H9 (cell line): ENCODE results near the gene RPL36A. TPM values are rescaled to one million over a fixed set of nuclear protein-coding genes. Genes with fewer than 3 reads are reported as not detected.

ENCODE experiments used
- DNase-seq: peaks from one replicate; pipeline ENCODE4 v3.0.0-alpha.2; 2017
- H2AFZ ChIP-seq: one replicate; pipeline ENCODE4 v1.6.1; 2013; ENCODE audit warnings: mild to moderate bottlenecking, low read length, control low read depth, moderate library complexity
- H2AK5ac ChIP-seq: 2 replicates; pipeline ENCODE4 v1.6.1; 2013; ENCODE audit warnings: low read length, control low read depth, mixed read lengths; ENCODE audit not compliant: insufficient read length
- H2BK120ac ChIP-seq: one replicate; pipeline ENCODE4 v1.6.1; 2013; ENCODE audit warnings: low read depth, mild to moderate bottlenecking, low read length, control low read depth, inconsistent platforms; ENCODE audit not compliant: poor library complexity, severe bottlenecking
- H2BK12ac ChIP-seq: 2 replicates; pipeline ENCODE4 v1.6.1; 2013; ENCODE audit warnings: low read length, control low read depth, mixed read lengths, low read depth; ENCODE audit not compliant: insufficient read length
- H2BK15ac ChIP-seq: 2 replicates; pipeline ENCODE4 v1.6.1; 2013; ENCODE audit warnings: low read depth, low read length, control low read depth
- H2BK20ac ChIP-seq: one replicate; pipeline ENCODE4 v1.6.1; 2013; ENCODE audit warnings: low read depth, mild to moderate bottlenecking, low read length, control low read depth, inconsistent platforms; ENCODE audit not compliant: poor library complexity, severe bottlenecking
- H2BK5ac ChIP-seq: 2 replicates; pipeline ENCODE4 v1.6.1; 2013; ENCODE audit warnings: low read length, control low read depth, mixed read lengths; ENCODE audit not compliant: insufficient read length
- H3K14ac ChIP-seq: 2 replicates; pipeline ENCODE4 v1.6.1; 2013; ENCODE audit warnings: low read length, control low read depth; ENCODE audit not compliant: insufficient read depth
- H3K18ac ChIP-seq: 2 replicates; pipeline ENCODE4 v1.6.1; 2013; ENCODE audit warnings: low read depth, mild to moderate bottlenecking, mixed read lengths, low read length, control low read depth; ENCODE audit not compliant: insufficient read length
- H3K23ac ChIP-seq: 2 replicates; pipeline ENCODE4 v1.6.1; 2013; ENCODE audit warnings: low read length, control low read depth, mixed read lengths, low read depth; ENCODE audit not compliant: insufficient read length
- H3K23me2 ChIP-seq: 2 replicates; pipeline ENCODE4 v1.6.1; 2013; ENCODE audit warnings: low read depth, mild to moderate bottlenecking, mixed read lengths, low read length, control low read depth; ENCODE audit not compliant: insufficient read length, poor library complexity, severe bottlenecking
- H3K27ac ChIP-seq: 2 replicates; pipeline ENCODE4 v1.5.1; 2013; ENCODE audit warnings: low read length, control low read depth, mixed read lengths, low read depth; ENCODE audit not compliant: insufficient read length
- H3K27me3 ChIP-seq: 2 replicates; pipeline ENCODE4 v1.6.1; 2013; ENCODE audit warnings: low read length, control low read depth, inconsistent platforms; ENCODE audit not compliant: insufficient read depth
- H3K4ac ChIP-seq: 2 replicates; pipeline ENCODE4 v1.6.1; 2013; ENCODE audit warnings: low read depth, mild to moderate bottlenecking, control low read depth, inconsistent platforms, low read length, moderate library complexity
- H3K4me1 ChIP-seq: 2 replicates; pipeline ENCODE4 v1.6.1; 2013; ENCODE audit warnings: low read length, control low read depth, inconsistent platforms; ENCODE audit not compliant: insufficient read depth
- H3K4me2 ChIP-seq: 2 replicates; pipeline ENCODE4 v1.6.1; 2013; ENCODE audit warnings: low read length, control low read depth, mixed read lengths; ENCODE audit not compliant: insufficient read length, insufficient read depth
- H3K56ac ChIP-seq: 2 replicates; pipeline ENCODE4 v1.6.1; 2013; ENCODE audit warnings: low read depth, mild to moderate bottlenecking, mixed read lengths, low read length, control low read depth; ENCODE audit not compliant: insufficient read length
- H3K79me1 ChIP-seq: 2 replicates; pipeline ENCODE4 v1.6.1; 2013; ENCODE audit warnings: low read depth, mild to moderate bottlenecking, moderate library complexity, low read length, control low read depth, inconsistent platforms; ENCODE audit not compliant: insufficient read depth, poor library complexity, severe bottlenecking
- H3K79me2 ChIP-seq: 2 replicates; pipeline ENCODE4 v1.6.1; 2013; ENCODE audit warnings: low read length, control low read depth, inconsistent platforms; ENCODE audit not compliant: insufficient read depth
- H3K9ac ChIP-seq: 2 replicates; pipeline ENCODE4 v1.6.1; 2013; ENCODE audit warnings: low read length, control low read depth, mixed read lengths; ENCODE audit not compliant: insufficient read length; ENCODE audit errors: extremely low read depth
- H3K9me3 ChIP-seq: one replicate; pipeline ENCODE4 v1.6.1; 2013; ENCODE audit warnings: low read depth, low read length, inconsistent platforms; ENCODE audit not compliant: control insufficient read depth
- H3T11ph ChIP-seq: one replicate; pipeline ENCODE4 v1.6.1; 2013; ENCODE audit warnings: mild to moderate bottlenecking, low read length, control low read depth, inconsistent platforms
- H4K20me1 ChIP-seq: one replicate; pipeline ENCODE4 v1.6.1; 2013; ENCODE audit not compliant: control insufficient read depth, insufficient read length, insufficient read depth
- H4K5ac ChIP-seq: 2 replicates; pipeline ENCODE4 v1.6.1; 2013; ENCODE audit warnings: low read depth, mild to moderate bottlenecking, mixed read lengths, low read length, control low read depth; ENCODE audit not compliant: insufficient read length
- H4K8ac ChIP-seq: replicated peaks from 2 replicates; pipeline ENCODE4 v1.6.1; 2013; ENCODE audit warnings: low read length, control low read depth, mixed read lengths, low read depth; ENCODE audit not compliant: insufficient read length
- H4K91ac ChIP-seq: 2 replicates; pipeline ENCODE4 v1.6.1; 2013; ENCODE audit warnings: low read depth, mild to moderate bottlenecking, moderate library complexity, mixed read lengths, low read length, control low read depth; ENCODE audit not compliant: insufficient read length
- H3K27ac Mint-ChIP-seq, 3 experiments: 2 replicates in 2 of 3; 3 replicates in 1 of 3; pipeline ENCODE4 v1.8.0; 2020 to 2021; ENCODE audit warnings: mixed read lengths in 3 of 3, mild to moderate bottlenecking in 1 of 3, moderate library complexity in 1 of 3
- H3K27me3 Mint-ChIP-seq: 2 replicates; pipeline ENCODE4 v1.8.0; 2021; ENCODE audit warnings: low read depth, mild to moderate bottlenecking, moderate library complexity, mixed read lengths
- H3K36me3 Mint-ChIP-seq, 3 experiments: 2 replicates in 2 of 3; 3 replicates in 1 of 3; pipeline ENCODE4 v1.8.0; 2020 to 2021; ENCODE audit warnings: low read depth in 3 of 3, mixed read lengths in 3 of 3; ENCODE audit not compliant: insufficient read depth in 1 of 3
- H3K4me1 Mint-ChIP-seq, 2 experiments: 2 replicates each; pipeline ENCODE4 v1.8.0; 2020; ENCODE audit warnings: mixed read lengths in 2 of 2
- H3K4me3 Mint-ChIP-seq, 2 experiments: 2 replicates in 1 of 2; 3 replicates in 1 of 2; pipeline ENCODE4 v1.8.0; 2020 to 2021; ENCODE audit warnings: mild to moderate bottlenecking in 2 of 2, mixed read lengths in 2 of 2, moderate library complexity in 1 of 2
- H3K9me3 Mint-ChIP-seq, 2 experiments: 2 replicates in 1 of 2; 3 replicates in 1 of 2; pipeline ENCODE4 v1.8.0; 2020; ENCODE audit warnings: mild to moderate bottlenecking in 2 of 2, mixed read lengths in 2 of 2, moderate library complexity in 1 of 2
- CTCF ChIP-seq: fragments of 200-600 bp; sonication (generic); conservative IDR thresholded peaks from 3 replicates; pipeline ENCODE4 v1.8.0; 2021; ENCODE audit warnings: antibody characterized with exemption, mild to moderate bottlenecking
- WGBS: extraction: QIAGEN DNeasy Blood & Tissue Kit; methylation state at CpG from one replicate; pipeline ENCODE4 v1.1.7; 2013; ENCODE audit warnings: missing lambda C conversion rate, low lambda C conversion rate, mixed read lengths; ENCODE audit not compliant: insufficient read length; ENCODE audit errors: extremely low coverage; 5-methylcytosine and 5-hydroxymethylcytosine counted together
- total RNA-seq: library from RNA; stranded (reverse); gene quantifications from 2 replicates; pipeline ENCODE4 v1.2.1, GENCODE V29; 2021

Gene RPL36A
- total RNA-seq, 1 experiment from 2014 or later: 428 TPM

- H3K56ac ChIP-seq: no peak overlapping the region
- no peak overlapping the region for H4K8ac ChIP-seq
- no peak overlapping the region for H3T11ph ChIP-seq
- peaks cover 10% of the 10 kb centered on the region; the same call in 1 of the 2 replicates for H3K79me2 ChIP-seq
- peak overlapping the region; percentile 91 for H3K4me2 ChIP-seq
- no peaks in the 10 kb centered on the region for H3K27me3 ChIP-seq
- H3K18ac ChIP-seq: peak overlapping the region; percentile 7
- no peak overlapping the region for H2BK15ac ChIP-seq
- no peaks in the 10 kb centered on the region for H4K20me1 ChIP-seq
- H2BK120ac ChIP-seq: no peak overlapping the region
- WGBS: 100% methylated on average over 1 of the region's 4 CpGs
- H3K23me2 ChIP-seq: peaks cover 3% of the 10 kb centered on the region
- H3K9me3 ChIP-seq: peaks cover 27% of the 10 kb centered on the region
- H3K79me1 ChIP-seq: no peaks in the 10 kb centered on the region
- TF ChIP-seq CTCF: no peak
- H2AK5ac ChIP-seq: no peak overlapping the region
- H2BK5ac ChIP-seq: no peak overlapping the region
- H4K5ac ChIP-seq: no peak overlapping the region
- no peak overlapping the region for H2AFZ ChIP-seq
- no peak overlapping the region for H3K23ac ChIP-seq
- peak overlapping the region; percentile 5 for H3K27ac ChIP-seq
- peak overlapping the region; percentile 87 for H3K9ac ChIP-seq
- H2BK20ac ChIP-seq: no peak overlapping the region
- Mint-ChIP-seq H3K27me3 (no peaks in the 10 kb centered on the region), H3K4me1 (peaks cover 5 to 11% of the 10 kb centered on the region in 2 experiments; a peak in 3 of 4 replicates), H3K9me3 (peaks cover 56 to 63% of the 10 kb centered on the region in 2 experiments), H3K27ac (peak overlapping the region; percentile 72 to 95 (median 91); a peak in 6 of 7 replicates), H3K36me3 (peaks cover 13 to 30% (median 13%) of the 10 kb centered on the region in 3 experiments; a peak in 6 of 7 replicates), H3K4me3 (peak overlapping the region; percentile 89 to 93)
- H2BK12ac ChIP-seq: no peak overlapping the region
- H3K4me1 ChIP-seq: no peaks in the 10 kb centered on the region
- H4K91ac ChIP-seq: no peak overlapping the region
- DNase-seq: no peak
- H3K4ac ChIP-seq: no peak overlapping the region
- H3K14ac ChIP-seq: no peak overlapping the region
Measured at GRCh38 chrX:101349193-101349562, 41.6 kb upstream of the RPL36A start.
